ENCODE results near the gene ACOT7.

GRCh38 chr1:6343506-6344405 is 49.8 kb downstream of the ACOT7 start:
- TF ChIP-seq CTCF (IDR thresholded peaks at IDR 0.05) (peak; percentile 81 to 96 (median 88)), POLR2AphosphoS5 (IDR thresholded peaks at IDR 0.05) (peak; percentile 63)

Measured in prostate gland (tissue), 2 donors.